GM10266 (cell line): ENCODE measurements around the gene HVCN1.
A peak's percentile ranks its signal among the peaks of the same experiment; 100 is the strongest.

ENCODE experiments used
- DNase-seq: peaks from one replicate; pipeline ENCODE4 v3.0.0; 2012; ENCODE audit errors: extremely low spot score
- CTCF ChIP-seq: IDR thresholded peaks from 2 replicates; pipeline ENCODE4 v1.5.1; 2012; ENCODE audit warnings: mild to moderate bottlenecking, low read depth; ENCODE audit not compliant: control insufficient read depth, insufficient read depth; ENCODE audit errors: missing control alignments

The HVCN1 gene

GRCh38 chr12:110649341-110649847, 39.5 kb downstream of the HVCN1 start:
- peak; percentile 8 for TF ChIP-seq CTCF
- no peak for DNase-seq

GRCh38 chr12:110647631-110648040, 41.3 kb downstream of the HVCN1 start:
- no peak for TF ChIP-seq CTCF
- no peak for DNase-seq

GRCh38 chr12:110641521-110641920, 47.4 kb downstream of the HVCN1 start:
- no peak for TF ChIP-seq CTCF
- no peak for DNase-seq

GRCh38 chr12:110640275-110641025, 48.5 kb downstream of the HVCN1 start:
- TF ChIP-seq CTCF, result no peak
- no peak for DNase-seq

GRCh38 chr12:110639336-110640141, 49.4 kb downstream of the HVCN1 start:
- no peak for DNase-seq
- TF ChIP-seq CTCF, result no peak

- TF ChIP-seq CTCF, result no peak
- DNase-seq, result no peak
Observed at GRCh38 chr12:110638796-110639195, 50.1 kb downstream of the HVCN1 start.
